ENCODE data around the gene SPON1. TPM values are rescaled to one million over a fixed set of nuclear protein-coding genes. Genes with fewer than 3 reads are reported as not detected.

The SPON1 gene
- total and polyA plus RNA-seq, 9 donors = 11.9 to 112 (median 56.4) TPM

DNA sequence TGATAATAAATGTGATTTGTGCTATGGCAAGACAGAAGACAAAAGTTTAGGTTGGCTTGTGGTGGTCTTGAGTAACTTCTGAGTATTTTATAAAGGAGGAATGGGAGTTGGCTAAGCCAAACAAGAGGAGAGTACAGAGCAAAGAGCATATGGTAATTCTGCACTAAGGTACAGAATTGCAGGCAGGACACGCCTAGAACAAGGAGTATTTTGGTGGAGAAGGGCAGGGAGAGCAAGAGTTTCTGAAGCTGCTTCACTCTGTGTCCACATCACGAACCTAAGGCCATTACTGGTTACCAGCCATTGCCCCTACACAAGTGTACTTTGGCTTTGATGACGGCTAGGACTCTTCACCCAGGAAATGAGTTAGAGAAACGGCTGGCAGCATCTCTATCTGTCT is 170.9 kb downstream of the SPON1 start:
- no peak for TF ChIP-seq POLR2A (IDR thresholded peaks at IDR 0.05)
- no peak for TF ChIP-seq CTCF (IDR thresholded peaks at IDR 0.05)
- no peak for TF ChIP-seq EP300 (IDR thresholded peaks at IDR 0.05)
- Histone ChIP-seq H3K27me3 (no peaks in the 10 kb centered on the region), H3K36me3 (no peaks in the 10 kb centered on the region), H3K27ac (no peak overlapping the region), H3K4me1 (ENCODE audit: insufficient read depth) (peaks cover under 1% of the 10 kb centered on the region), H3K4me3 (no peak overlapping the region), H3K9me3 (no peaks in the 10 kb centered on the region)
- 92 to 97% (median 94%) methylated on average over 4 of the region's 4 CpGs for WGBS, 3 donors
- DNase-seq = no peak
- intact Hi-C loops (cut with DNase I) = no loop called here

GRCh38 chr11:14136561-14136960 is 174.0 kb downstream of the SPON1 start:
- no peak for DNase-seq
- 10 to 18% (median 18%) methylated on average over 1 of the region's 1 CpG for WGBS, 3 donors
- Histone ChIP-seq H3K4me1 (ENCODE audit: insufficient read depth) (peaks cover 8% of the 10 kb centered on the region), H3K27ac (no peak overlapping the region), H3K36me3 (no peaks in the 10 kb centered on the region), H3K9me3 (no peaks in the 10 kb centered on the region), H3K4me3 (no peak overlapping the region), H3K27me3 (no peaks in the 10 kb centered on the region)
- TF ChIP-seq CTCF (IDR thresholded peaks at IDR 0.05) (no peak), EP300 (IDR thresholded peaks at IDR 0.05) (no peak), POLR2A (IDR thresholded peaks at IDR 0.05) (no peak)
- intact Hi-C loops (cut with DNase I) = no loop called here

- intact Hi-C loops (cut with DNase I) = no loop called here
- Histone ChIP-seq H3K4me3 (no peak overlapping the region), H3K36me3 (no peaks in the 10 kb centered on the region), H3K27me3 (no peaks in the 10 kb centered on the region), H3K9me3 (no peaks in the 10 kb centered on the region), H3K27ac (no peak overlapping the region), H3K4me1 (ENCODE audit: insufficient read depth) (peaks cover 14% of the 10 kb centered on the region)
- WGBS, 3 donors = 70 to 84% (median 79%) methylated on average over 4 of the region's 4 CpGs
- TF ChIP-seq CTCF (IDR thresholded peaks at IDR 0.05) = no peak
- TF ChIP-seq EP300 (IDR thresholded peaks at IDR 0.05) = no peak
- TF ChIP-seq POLR2A (IDR thresholded peaks at IDR 0.05) = no peak
- no peak for DNase-seq
Observed at GRCh38 chr11:14137284-14137683, 174.8 kb downstream of the SPON1 start.

GRCh38 chr11:14140991-14141390 is 178.5 kb downstream of the SPON1 start:
- Histone ChIP-seq H3K9me3 (no peaks in the 10 kb centered on the region), H3K27ac (no peak overlapping the region), H3K27me3 (no peaks in the 10 kb centered on the region), H3K4me1 (ENCODE audit: insufficient read depth) (peaks cover 14% of the 10 kb centered on the region), H3K4me3 (no peak overlapping the region), H3K36me3 (no peaks in the 10 kb centered on the region)
- peak in 1 of 5 donors; percentile 26 for DNase-seq
- WGBS, 3 donors = 20 to 42% (median 26%) methylated on average over 3 of the region's 3 CpGs
- intact Hi-C loops (cut with DNase I) = loop anchor here in 1 of 4 donors (10.0 kb wide), 1 partner anchor 186 kb away; no protein-coding TSS in a partner anchor
- no peak for TF ChIP-seq CTCF (IDR thresholded peaks at IDR 0.05)
- TF ChIP-seq EP300 (IDR thresholded peaks at IDR 0.05) = no peak
- no peak for TF ChIP-seq POLR2A (IDR thresholded peaks at IDR 0.05)

Data from ovary (tissue), 9 donors.